Suprapubic skin (tissue), 3 donors: ENCODE results near the gene TMEM143.

Experiments used
- CTCF ChIP-seq, 2 donors: fragments of 200-600 bp in 1 of 2; fragments of 450-650 bp in 1 of 2; sonication (generic) in 1 of 2; IDR thresholded peaks; one replicate each; pipeline ENCODE4 v1.5.1; 2016 to 2019; ENCODE audit warnings: antibody characterized with exemption in 2 of 2, mild to moderate bottlenecking in 1 of 2, moderate library complexity in 1 of 2
- EP300 ChIP-seq: sonication (generic); formaldehyde crosslinking; IDR thresholded peaks from one replicate; pipeline ENCODE4 v1.6.1; 2017; ENCODE audit warnings: antibody characterized with exemption
- POLR2A ChIP-seq, 2 donors: fragments of 450-650 bp; IDR thresholded peaks; one replicate each; pipeline ENCODE4 v1.6.1; 2017; ENCODE audit warnings: antibody characterized with exemption in 2 of 2, mild to moderate bottlenecking in 2 of 2, moderate library complexity in 2 of 2

- TF ChIP-seq POLR2A (IDR thresholded peaks at IDR 0.05), result no peak
- TF ChIP-seq CTCF (IDR thresholded peaks at IDR 0.05), result no peak
- no peak for TF ChIP-seq EP300
These were observed 34.4 kb downstream of the TMEM143 start for GRCh38 chr19:48329167-48329891.
